IPS-NIHi7 (cell line): ENCODE results near the gene ARHGEF26.
"Not testable (repeated sequence)": the region's sequence is repeated elsewhere in the genome, so short reads cannot be mapped to it uniquely, and the experiment has no call there.

ENCODE experiments used
- DNase-seq: peaks from one replicate; pipeline ENCODE4 v3.0.0; 2012; ENCODE audit warnings: mixed read lengths; ENCODE audit errors: extremely low spot score

Gene ARHGEF26

GRCh38 chr3:154120961-154121700 lies at the start of gene ARHGEF26:
Gene ARHGEF26, plus strand, starts transcription at chr3:154121390. Its CDS starts 603 bp downstream, at chr3:154121993.
- DNase-seq = peak; percentile 96

GRCh38 chr3:154074966-154075365 lies 46.2 kb upstream of the ARHGEF26 start:
- DNase-seq = no peak

GRCh38 chr3:154078672-154079071 lies 42.5 kb upstream of the ARHGEF26 start:
- no peak for DNase-seq

- no peak for DNase-seq
These were observed 39.9 kb upstream of the ARHGEF26 start for GRCh38 chr3:154081305-154081704.

GRCh38 chr3:154085071-154085470 lies 36.1 kb upstream of the ARHGEF26 start:
- no peak for DNase-seq

- DNase-seq = no peak
These were observed 35.4 kb upstream of the ARHGEF26 start for GRCh38 chr3:154085799-154086198.

- no peak for DNase-seq
These were observed 34.9 kb upstream of the ARHGEF26 start for GRCh38 chr3:154086286-154086685.

GRCh38 chr3:154087756-154088480 lies 33.3 kb upstream of the ARHGEF26 start:
- not testable (repeated sequence) for DNase-seq

GRCh38 chr3:154089421-154090420 lies 31.5 kb upstream of the ARHGEF26 start:
- no peak for DNase-seq

GRCh38 chr3:154094051-154094450 lies 27.1 kb upstream of the ARHGEF26 start:
- DNase-seq = no peak

GRCh38 chr3:154095832-154096421 lies 25.3 kb upstream of the ARHGEF26 start:
- no peak for DNase-seq

- no peak for DNase-seq
These were observed 22.8 kb upstream of the ARHGEF26 start for GRCh38 chr3:154098376-154098775.

GRCh38 chr3:154100556-154100955 lies 20.6 kb upstream of the ARHGEF26 start:
- DNase-seq = no peak

GRCh38 chr3:154101250-154101649 lies 19.9 kb upstream of the ARHGEF26 start:
- DNase-seq = no peak

- no peak for DNase-seq
These were observed 19.0 kb upstream of the ARHGEF26 start for GRCh38 chr3:154102225-154102624.

- no peak for DNase-seq
These were observed 15.8 kb upstream of the ARHGEF26 start for GRCh38 chr3:154105218-154105975.

- no peak for DNase-seq
These were observed 9.7 kb upstream of the ARHGEF26 start for GRCh38 chr3:154111365-154111935.

- no peak for DNase-seq
These were observed 8.9 kb upstream of the ARHGEF26 start for GRCh38 chr3:154112146-154112852.

- no peak for DNase-seq
These were observed 7.6 kb upstream of the ARHGEF26 start for GRCh38 chr3:154113609-154114008.

- DNase-seq = no peak
These were observed 5.9 kb upstream of the ARHGEF26 start for GRCh38 chr3:154115332-154115731.
